K562 (cell line): ENCODE data around the gene DAPK1. TPM values are rescaled to one million over a fixed set of nuclear protein-coding genes. Genes with fewer than 3 reads are reported as not detected.

Experiments
- ARID2 ChIP-seq: fragments of 450-650 bp; IDR thresholded peaks from 2 replicates; pipeline ENCODE4 v1.6.1; 2017; ENCODE audit warnings: antibody characterized with exemption, mild to moderate bottlenecking
- CAMTA2 ChIP-seq: fragments of 250-450 bp; sonication (Bioruptor Pico); conservative IDR thresholded peaks from 2 replicates; pipeline ENCODE4 v1.5.1; 2022
- CCNT2 ChIP-seq: IDR thresholded peaks from 2 replicates; pipeline ENCODE4 v1.6.1; 2011; ENCODE audit warnings: borderline replicate concordance, low read depth, mild to moderate bottlenecking, moderate library complexity, mixed read lengths, low read length; ENCODE audit not compliant: insufficient read length; ENCODE audit errors: extremely low read depth
- GTF2A2 ChIP-seq: IDR thresholded peaks from 2 replicates; pipeline ENCODE4 v1.6.1; 2016; ENCODE audit warnings: mild to moderate bottlenecking, missing genetic modification characterization, missing compliant biosample characterization
- HLTF ChIP-seq: fragments of 450-650 bp; IDR thresholded peaks from 2 replicates; pipeline ENCODE4 v1.6.1; 2016
- JUN ChIP-seq, 2 experiments: sonication (generic) in 1 of 2; formaldehyde crosslinking in 1 of 2; IDR thresholded peaks; 2 replicates each; pipeline versions ENCODE4 v1.6.1 to v1.8.0; 2012 to 2022; ENCODE audit warnings: borderline replicate concordance in 2 of 2, mild to moderate bottlenecking in 2 of 2, improper control_type of control experiment in 1 of 2, low read depth in 1 of 2, low read length in 1 of 2, missing genetic modification reagents in 1 of 2
- MTA2 ChIP-seq: fragments of 450-650 bp; IDR thresholded peaks from 2 replicates; pipeline ENCODE4 v1.6.1; 2016; ENCODE audit warnings: low read depth
- NFRKB ChIP-seq: fragments of 450-650 bp; IDR thresholded peaks from 2 replicates; pipeline ENCODE4 v1.6.1; 2016; ENCODE audit warnings: low read depth
- SP2 ChIP-seq: IDR thresholded peaks from 2 replicates; pipeline ENCODE4 v1.6.1; 2011; ENCODE audit warnings: mild to moderate bottlenecking, low read depth, low read length, moderate library complexity; ENCODE audit not compliant: poor library complexity, severe bottlenecking; ENCODE audit errors: extremely low read depth
- SREBF1 ChIP-seq: fragments of 150-350 bp; IDR thresholded peaks from 2 replicates; pipeline ENCODE4 v1.6.1; 2014; ENCODE audit warnings: antibody characterized with exemption, low read depth, low read length, borderline replicate concordance
- TBP ChIP-seq: optimal IDR thresholded peaks from 2 replicates; pipeline ENCODE3; 2011; ENCODE audit warnings: low read depth, low read length, improper control_type of control experiment
- TCF7 ChIP-seq: sonication (generic); IDR thresholded peaks from 2 replicates; pipeline ENCODE4 v1.6.1; 2016; ENCODE audit warnings: antibody characterized with exemption, borderline replicate concordance
- THRA ChIP-seq: fragments of 450-650 bp; IDR thresholded peaks from 2 replicates; pipeline ENCODE4 v1.6.1; 2017; ENCODE audit warnings: mild to moderate bottlenecking, moderate library complexity
- ZBTB17 ChIP-seq: fragments of 450-650 bp; formaldehyde crosslinking; IDR thresholded peaks from 2 replicates; pipeline ENCODE4 v1.4.0; 2020; ENCODE audit warnings: mild to moderate bottlenecking
- ZNF121 ChIP-seq: sonication (generic); formaldehyde crosslinking; conservative IDR thresholded peaks from 2 replicates; pipeline ENCODE4 v1.8.0; 2022; ENCODE audit warnings: missing genetic modification reagents
- ZNF124 ChIP-seq: sonication (generic); formaldehyde crosslinking; IDR thresholded peaks from 2 replicates; pipeline ENCODE4 v1.8.1; 2022; ENCODE audit warnings: missing genetic modification reagents
- ZNF239 ChIP-seq: fragments of 250-450 bp; sonication (Bioruptor Pico); IDR thresholded peaks from 2 replicates; pipeline ENCODE4 v1.4.0; 2020; ENCODE audit warnings: mild to moderate bottlenecking
- ZNF263 ChIP-seq: sonication (generic); formaldehyde crosslinking; IDR thresholded peaks from 2 replicates; pipeline ENCODE4 v1.8.0; 2022; ENCODE audit warnings: mild to moderate bottlenecking, missing genetic modification reagents, borderline replicate concordance
- ZNF324 ChIP-seq: fragments of 250-450 bp; sonication (Bioruptor Pico); IDR thresholded peaks from 2 replicates; pipeline ENCODE4 v1.4.0; 2020; ENCODE audit warnings: mild to moderate bottlenecking
- ZNF639 ChIP-seq, 2 experiments: fragments of 200-800 bp in 1 of 2; sonication (Bioruptor generic) in 1 of 2; sonication (generic) in 1 of 2; formaldehyde crosslinking in 1 of 2; IDR thresholded peaks in 1 of 2; conservative IDR thresholded peaks in 1 of 2; 2 replicates each; pipeline versions ENCODE4 v1.5.0 to v1.6.1; 2016 to 2020; ENCODE audit warnings: missing compliant biosample characterization in 1 of 2, missing genetic modification characterization in 1 of 2, missing genetic modification reagents in 1 of 2
- ZNF717 ChIP-seq: fragments of 250-450 bp; sonication (Bioruptor Pico); IDR thresholded peaks from 2 replicates; pipeline ENCODE4 v1.5.0; 2021
- polyA plus RNA-seq, 8 experiments: library from polyadenylated mRNA; depleted of rRNA in 4 of 8; stranded (reverse) in 5 of 8; unstranded in 3 of 8; fragments of >200 nt; fragmentation: Nextera tagmentation in 2 of 8; fragmentation: Illumina TruSeq in 1 of 8; extraction: Ambion mirVana in 2 of 8; extraction: Trizol in 1 of 8; gene quantifications; 2 replicates each; pipeline versions ENCODE4 v1.2.1 to v1.2.3, GENCODE V29; 2011 to 2014; ENCODE audit warnings: inconsistent platforms in 1 of 8, missing spikeins in 1 of 8
- total RNA-seq, 7 experiments: library from RNA; depleted of rRNA in 6 of 7; stranded (reverse); fragments of >200 nt in 6 of 7; fragmentation: Illumina TruSeq in 2 of 7; extraction: Trizol in 2 of 7; gene quantifications; 2 replicates each; pipeline versions ENCODE4 v1.2.1 to v1.2.3, GENCODE V29; 2011 to 2021; ENCODE audit warnings: low replicate concordance in 1 of 7
- TF ChIP-seq, protein P1 (sequence below), 2 experiments: IDR thresholded peaks in 1 of 2; conservative IDR thresholded peaks in 1 of 2; 2 replicates each; pipeline ENCODE4 v1.6.1; 2016; ENCODE audit warnings: low read depth in 2 of 2, mild to moderate bottlenecking in 1 of 2, missing compliant biosample characterization in 1 of 2, missing genetic modification characterization in 1 of 2, moderate library complexity in 1 of 2
- TF ChIP-seq, protein P2 (sequence below): fragments of 450-650 bp; IDR thresholded peaks from 2 replicates; pipeline ENCODE4 v1.6.1; 2016

The DAPK1 gene
- total and polyA plus RNA-seq, 9 of the 15 experiments (the other 6 are each of a cell fraction or from before 2014, with no cell fraction given), result 1.7 to 26.4 (median 15.8) TPM

DNA sequence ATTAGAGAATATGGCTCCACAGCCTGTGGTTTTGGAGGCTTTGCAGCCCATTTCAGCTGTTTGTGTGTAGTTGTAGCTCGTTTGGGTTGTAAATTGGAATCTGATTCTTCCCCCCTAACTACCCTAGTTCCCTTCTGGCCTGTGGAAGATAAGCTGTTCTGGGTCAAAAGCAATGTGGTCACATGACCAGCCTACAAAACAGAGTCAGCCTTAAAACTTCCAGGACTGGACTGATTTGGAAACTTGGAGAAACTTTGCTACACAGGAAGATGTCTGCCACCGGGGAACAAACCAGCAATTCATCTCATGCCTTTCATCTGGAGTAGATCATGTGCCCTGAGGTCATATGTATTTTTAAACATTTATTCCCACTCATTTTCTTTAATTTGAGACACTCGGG, 83.8 kb downstream of the DAPK1 start (continued):
- TF ChIP-seq, protein P1, sequence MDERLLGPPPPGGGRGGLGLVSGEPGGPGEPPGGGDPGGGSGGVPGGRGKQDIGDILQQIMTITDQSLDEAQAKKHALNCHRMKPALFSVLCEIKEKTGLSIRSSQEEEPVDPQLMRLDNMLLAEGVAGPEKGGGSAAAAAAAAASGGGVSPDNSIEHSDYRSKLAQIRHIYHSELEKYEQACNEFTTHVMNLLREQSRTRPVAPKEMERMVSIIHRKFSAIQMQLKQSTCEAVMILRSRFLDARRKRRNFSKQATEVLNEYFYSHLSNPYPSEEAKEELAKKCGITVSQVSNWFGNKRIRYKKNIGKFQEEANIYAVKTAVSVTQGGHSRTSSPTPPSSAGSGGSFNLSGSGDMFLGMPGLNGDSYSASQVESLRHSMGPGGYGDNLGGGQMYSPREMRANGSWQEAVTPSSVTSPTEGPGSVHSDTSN (CRISPR knock-in tag; IDR thresholded peaks at IDR 0.05; ENCODE audit: low read depth), result no peak
- TF ChIP-seq, protein P1 (tag; conservative IDR thresholded peaks at IDR 0.05; ENCODE audit: low read depth), result no peak
- no peak for TF ChIP-seq ZNF124 (CRISPR knock-in tag)
- TF ChIP-seq TCF7, result no peak
- TF ChIP-seq ARID2, result no peak
- TF ChIP-seq CAMTA2 (CRISPR knock-in tag), result no peak
- TF ChIP-seq CCNT2, result peak; percentile 53
- no peak for TF ChIP-seq SP2
- no peak for TF ChIP-seq ZNF121
- no peak for TF ChIP-seq ZBTB17 (CRISPR knock-in tag)
- no peak for TF ChIP-seq THRA
- no peak for TF ChIP-seq ZNF717
- TF ChIP-seq, protein P2, sequence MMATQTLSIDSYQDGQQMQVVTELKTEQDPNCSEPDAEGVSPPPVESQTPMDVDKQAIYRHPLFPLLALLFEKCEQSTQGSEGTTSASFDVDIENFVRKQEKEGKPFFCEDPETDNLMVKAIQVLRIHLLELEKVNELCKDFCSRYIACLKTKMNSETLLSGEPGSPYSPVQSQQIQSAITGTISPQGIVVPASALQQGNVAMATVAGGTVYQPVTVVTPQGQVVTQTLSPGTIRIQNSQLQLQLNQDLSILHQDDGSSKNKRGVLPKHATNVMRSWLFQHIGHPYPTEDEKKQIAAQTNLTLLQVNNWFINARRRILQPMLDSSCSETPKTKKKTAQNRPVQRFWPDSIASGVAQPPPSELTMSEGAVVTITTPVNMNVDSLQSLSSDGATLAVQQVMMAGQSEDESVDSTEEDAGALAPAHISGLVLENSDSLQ, result no peak
- peak; percentile 30; the same call in 1 of the 2 replicates for TF ChIP-seq MTA2
- no peak for TF ChIP-seq HLTF
- TF ChIP-seq ZNF639 (CRISPR knock-in tag; conservative IDR thresholded peaks at IDR 0.05 in 1 of 2, IDR thresholded peaks at IDR 0.05 in 1 of 2), result no peak
- TF ChIP-seq ZNF263 (CRISPR knock-in tag), result no peak
- TF ChIP-seq NFRKB, result no peak
- TF ChIP-seq ZNF239 (CRISPR knock-in tag), result no peak
- TF ChIP-seq GTF2A2 (tag), result no peak
- TF ChIP-seq SREBF1, result no peak
- no peak for TF ChIP-seq TBP
- no peak for TF ChIP-seq ZNF324
- TF ChIP-seq JUN (IDR thresholded peaks at IDR 0.05; ENCODE audit: borderline replicate concordance, low read depth, low read length), result no peak
- no peak for TF ChIP-seq JUN (CRISPR knock-in tag; IDR thresholded peaks at IDR 0.05; ENCODE audit: borderline replicate concordance)
